HG02852 (cell line): ENCODE data around the gene ARF3.

Experiments used
- ATAC-seq: cut with Tn5 transposase; IDR thresholded peaks from one replicate; pipeline ENCODE4 v1.9.1; 2021; ENCODE audit warnings: mild to moderate bottlenecking, moderate library complexity; ENCODE audit not compliant: unreplicated experiment

Gene ARF3

GRCh38 chr12:48967991-48968390 lies 10.7 kb upstream of the ARF3 start:
- ATAC-seq = no peak

- no peak for ATAC-seq
Observed at GRCh38 chr12:48966177-48966895, 9.0 kb upstream of the ARF3 start.

GRCh38 chr12:48965298-48965838 lies 8.1 kb upstream of the ARF3 start:
- ATAC-seq = no peak

- no peak for ATAC-seq
Observed at GRCh38 chr12:48961801-48962200, 4.5 kb upstream of the ARF3 start.

GRCh38 chr12:48961331-48961730 lies 4.0 kb upstream of the ARF3 start:
- no peak for ATAC-seq

GRCh38 chr12:48960834-48961233 lies 3.5 kb upstream of the ARF3 start:
- no peak for ATAC-seq

- no peak for ATAC-seq
Observed at GRCh38 chr12:48958049-48958388, 732 bp upstream of the ARF3 start.

- peak; percentile 19 for ATAC-seq
Observed at GRCh38 chr12:48956279-48957140, 777 bp downstream of the ARF3 start.

GRCh38 chr12:48954841-48955501 lies 2.3 kb downstream of the ARF3 start:
- ATAC-seq = no peak

GRCh38 chr12:48954061-48954460 lies 3.2 kb downstream of the ARF3 start:
- ATAC-seq = no peak

- no peak for ATAC-seq
Observed at GRCh38 chr12:48952691-48953090, 4.6 kb downstream of the ARF3 start.

GRCh38 chr12:48947727-48948126 lies 9.6 kb downstream of the ARF3 start:
- no peak for ATAC-seq

GRCh38 chr12:48946943-48947342 lies 10.3 kb downstream of the ARF3 start:
- no peak for ATAC-seq

GRCh38 chr12:48946205-48946604 lies 11.1 kb downstream of the ARF3 start:
- no peak for ATAC-seq

GRCh38 chr12:48943221-48943620 lies 14.1 kb downstream of the ARF3 start:
- ATAC-seq = no peak

GRCh38 chr12:48940181-48940580 lies 17.1 kb downstream of the ARF3 start:
- ATAC-seq = no peak

- ATAC-seq = no peak
Observed at GRCh38 chr12:48938805-48939204, 18.5 kb downstream of the ARF3 start.

GRCh38 chr12:48937170-48937569 lies 20.1 kb downstream of the ARF3 start:
- no peak for ATAC-seq

GRCh38 chr12:48936379-48936979 lies 20.8 kb downstream of the ARF3 start:
- ATAC-seq = no peak

GRCh38 chr12:48934312-48934706 lies 23.0 kb downstream of the ARF3 start:
- ATAC-seq = no peak

- no peak for ATAC-seq
Observed at GRCh38 chr12:48933664-48934311, 23.5 kb downstream of the ARF3 start.
